ENCODE results near the gene RSRP1. TPM values are rescaled to one million over a fixed set of nuclear protein-coding genes. Genes with fewer than 3 reads are reported as not detected.
A peak's percentile ranks its signal among the peaks of the same experiment; 100 is the strongest.

RSRP1 gene
- total RNA-seq, 1 donor from 2014 or later: 124 TPM

DNA sequence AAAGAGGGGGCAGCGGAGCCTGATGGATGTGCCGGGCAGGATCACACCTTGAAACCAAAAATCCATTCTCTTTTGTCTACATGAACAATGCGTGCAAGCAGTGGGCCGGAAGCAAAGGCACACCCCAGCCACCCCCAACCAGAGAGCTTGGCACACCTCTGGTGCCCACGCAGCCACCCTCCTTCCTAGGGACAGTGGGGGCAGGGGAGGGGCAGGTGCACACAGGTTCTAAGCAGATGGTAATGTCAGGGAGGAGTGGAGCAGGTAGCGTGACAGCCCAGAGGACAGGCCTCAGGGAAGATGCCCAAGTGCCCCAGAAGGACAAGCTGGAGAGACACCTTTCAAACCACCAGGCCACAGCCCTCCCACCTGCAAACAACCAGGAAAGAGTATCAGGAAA, 51.4 kb downstream of the RSRP1 start:
- no peak overlapping the region for H3K27ac Mint-ChIP-seq
- peaks cover 34% of the 10 kb centered on the region for H3K4me1 Mint-ChIP-seq (ENCODE audit: low read depth)
- H3K4me3 Mint-ChIP-seq (ENCODE audit: low read depth): no peak overlapping the region
- H3K27me3 Mint-ChIP-seq: peaks cover 29% of the 10 kb centered on the region
- H3K9me3 Mint-ChIP-seq (ENCODE audit: low read depth): no peaks in the 10 kb centered on the region
- TF ChIP-seq CTCF (IDR thresholded peaks at IDR 0.05; ENCODE audit: unreplicated experiment): no peak
- DNase-seq (ENCODE audit: low spot score, unreplicated experiment): no peak
- H3K36me3 Mint-ChIP-seq (ENCODE audit: insufficient read depth): no peaks in the 10 kb centered on the region

DNA sequence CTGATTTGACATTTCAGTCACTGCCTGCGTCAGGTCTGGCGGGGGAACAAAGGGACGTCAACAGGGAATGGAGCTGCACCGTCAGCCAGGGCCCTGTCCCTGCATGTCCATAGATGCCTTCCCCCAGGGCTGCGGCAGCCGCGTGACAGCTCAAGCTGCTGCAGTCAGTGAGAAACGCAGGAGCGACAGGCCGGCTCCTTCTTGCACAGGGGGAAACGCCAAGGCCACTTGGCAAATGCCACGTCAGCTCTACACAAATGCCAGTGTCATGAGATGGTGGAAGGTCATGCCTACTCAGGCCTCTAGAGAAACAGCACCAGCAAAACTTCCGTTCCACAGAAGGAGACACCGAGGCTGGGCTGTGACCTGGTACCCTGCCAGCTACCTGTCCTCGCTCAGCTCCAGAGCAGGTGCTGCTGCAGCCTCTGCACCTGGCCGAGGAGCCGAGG, 52.7 kb downstream of the RSRP1 start:
- no peak overlapping the region for H3K27ac Mint-ChIP-seq

DNA sequence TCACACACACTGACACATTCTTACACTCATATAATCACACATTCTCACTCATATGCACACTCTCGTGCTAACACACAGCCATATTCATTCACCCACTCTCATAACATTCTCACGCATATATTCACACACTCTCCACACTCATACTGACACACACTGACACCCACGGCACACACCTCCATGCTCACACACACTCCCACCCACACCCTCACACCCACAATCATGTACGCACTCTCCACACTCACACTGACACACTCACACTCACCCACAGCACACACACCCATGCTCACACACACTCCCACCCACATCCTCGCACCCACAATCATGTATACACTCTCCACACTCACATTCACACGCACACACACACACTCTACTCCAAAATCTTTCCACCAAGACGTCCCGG, 53.2 kb downstream of the RSRP1 start:
- Mint-ChIP-seq H3K27ac (peak overlapping the region; percentile 16), H3K36me3 (ENCODE audit: insufficient read depth) (no peaks in the 10 kb centered on the region), H3K27me3 (peaks cover 26% of the 10 kb centered on the region), H3K4me1 (ENCODE audit: low read depth) (peaks cover 30% of the 10 kb centered on the region), H3K4me3 (ENCODE audit: low read depth) (no peak overlapping the region), H3K9me3 (ENCODE audit: low read depth) (no peaks in the 10 kb centered on the region)
- DNase-seq (ENCODE audit: low spot score, unreplicated experiment): no peak
- TF ChIP-seq CTCF (IDR thresholded peaks at IDR 0.05; ENCODE audit: unreplicated experiment): no peak

More for the DNA sequence above, 52.7 kb downstream of the RSRP1 start:
- H3K9me3 Mint-ChIP-seq (ENCODE audit: low read depth): no peaks in the 10 kb centered on the region
- no peak overlapping the region for H3K4me3 Mint-ChIP-seq (ENCODE audit: low read depth)
- no peak for TF ChIP-seq CTCF (IDR thresholded peaks at IDR 0.05; ENCODE audit: unreplicated experiment)
- no peaks in the 10 kb centered on the region for H3K36me3 Mint-ChIP-seq (ENCODE audit: insufficient read depth)
- H3K27me3 Mint-ChIP-seq: peaks cover 28% of the 10 kb centered on the region
- DNase-seq (ENCODE audit: low spot score, unreplicated experiment): no peak
- H3K4me1 Mint-ChIP-seq (ENCODE audit: low read depth): peaks cover 32% of the 10 kb centered on the region

DNA sequence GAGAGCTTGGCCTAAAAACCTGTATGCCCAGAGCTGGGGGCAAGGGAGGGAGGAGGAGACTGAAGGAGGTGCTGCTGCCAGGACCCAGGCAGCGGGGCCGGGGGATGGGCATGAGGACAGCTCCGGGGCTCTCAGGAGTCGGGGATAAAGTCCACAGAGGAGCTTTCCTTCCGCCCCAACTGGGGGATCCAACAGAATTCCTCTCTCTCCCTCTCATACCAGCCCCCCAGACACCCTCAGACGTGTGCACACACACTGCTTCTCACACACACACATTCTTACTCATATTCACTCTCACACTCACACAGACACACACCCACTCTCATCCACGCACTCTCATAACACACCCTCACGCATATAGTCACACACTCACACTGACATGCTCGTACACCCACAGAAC, 54.0 kb downstream of the RSRP1 start:
- H3K4me1 Mint-ChIP-seq (ENCODE audit: low read depth): peaks cover 25% of the 10 kb centered on the region
- peaks cover 20% of the 10 kb centered on the region for H3K27me3 Mint-ChIP-seq
- no peak for TF ChIP-seq CTCF (IDR thresholded peaks at IDR 0.05; ENCODE audit: unreplicated experiment)
- no peaks in the 10 kb centered on the region for H3K9me3 Mint-ChIP-seq (ENCODE audit: low read depth)
- H3K4me3 Mint-ChIP-seq (ENCODE audit: low read depth): no peak overlapping the region
- H3K36me3 Mint-ChIP-seq (ENCODE audit: insufficient read depth): no peaks in the 10 kb centered on the region
- no peak for DNase-seq (ENCODE audit: low spot score, unreplicated experiment)
- H3K27ac Mint-ChIP-seq: no peak overlapping the region

Other genes starting within 250 kb of the RSRP1 start
- 40.3 and 43.5 TPM in 2 replicates for gene SYF2, start 15.0 kb downstream of the RSRP1 start, total RNA-seq
- gene RHD, start 25.1 kb upstream of the RSRP1 start, total RNA-seq: not detected in 2 replicates
- 72.5 and 73.2 TPM in 2 replicates for gene TMEM50A, start 90.9 kb upstream of the RSRP1 start, total RNA-seq
- gene RHCE, start 173.4 kb upstream of the RSRP1 start, total RNA-seq: not detected in 2 replicates
- 31.2 and 31.5 TPM in 2 replicates for gene MACO1, start 183.4 kb upstream of the RSRP1 start, total RNA-seq

All from progenitor cell of endocrine pancreas (in vitro differentiated cells).